Liver (tissue), 9 donors: Measurements from ENCODE around the gene SIT1. TPM values are rescaled to one million over a fixed set of nuclear protein-coding genes. Genes with fewer than 3 reads are reported as not detected.

Experiments
- DNase-seq: peaks from one replicate; pipeline ENCODE4 v3.0.0-alpha.2; 2017; ENCODE audit warnings: low spot score
- H3K27ac ChIP-seq, 2 donors: one replicate each; pipeline ENCODE4 v1.7.0; 2013; ENCODE audit warnings: inconsistent platforms in 2 of 2, low read length in 2 of 2, control low read depth in 1 of 2, low read depth in 1 of 2, mild to moderate bottlenecking in 1 of 2
- H3K27me3 ChIP-seq, 4 donors: one replicate each; pipeline versions ENCODE4 v1.6.1 to v1.7.0; 2013; ENCODE audit warnings: low read length in 3 of 4, inconsistent platforms in 1 of 4, mild to moderate bottlenecking in 1 of 4, moderate library complexity in 1 of 4; ENCODE audit not compliant: control insufficient read depth in 4 of 4, insufficient read depth in 4 of 4
- H3K36me3 ChIP-seq, 4 donors: one replicate each; pipeline versions ENCODE4 v1.6.1 to v1.7.0; 2013; ENCODE audit warnings: low read length in 3 of 4, mild to moderate bottlenecking in 3 of 4, low read depth in 1 of 4, moderate library complexity in 1 of 4; ENCODE audit not compliant: control insufficient read depth in 4 of 4, insufficient read depth in 3 of 4
- H3K4me1 ChIP-seq, 4 donors: one replicate each; pipeline versions ENCODE4 v1.6.1 to v1.7.0; 2013; ENCODE audit warnings: low read length in 3 of 4, mild to moderate bottlenecking in 3 of 4, moderate library complexity in 1 of 4; ENCODE audit not compliant: control insufficient read depth in 4 of 4, insufficient read depth in 4 of 4
- H3K4me3 ChIP-seq, 3 donors: one replicate each; pipeline versions ENCODE4 v1.6.1 to v1.7.0; 2013; ENCODE audit warnings: low read length in 3 of 3, control low read depth in 1 of 3, low read depth in 1 of 3, mild to moderate bottlenecking in 1 of 3
- H3K9ac ChIP-seq, 2 donors: one replicate each; pipeline ENCODE4 v1.7.0; 2013; ENCODE audit warnings: low read length in 2 of 2, mild to moderate bottlenecking in 2 of 2, moderate library complexity in 2 of 2, control low read depth in 1 of 2, low read depth in 1 of 2
- H3K9me3 ChIP-seq, 4 donors: one replicate each; pipeline versions ENCODE4 v1.6.1 to v1.7.0; 2013; ENCODE audit warnings: low read length in 3 of 4; ENCODE audit not compliant: control insufficient read depth in 4 of 4
- CTCF ChIP-seq: fragments of 150-350 bp; IDR thresholded peaks from 2 replicates; pipeline ENCODE4 v1.5.1; 2017; ENCODE audit warnings: improper control_type of control experiment, low read depth, low read length; ENCODE audit not compliant: missing input control
- EGR1 ChIP-seq, 2 donors: IDR thresholded peaks; 2 replicates each; pipeline ENCODE4 v1.6.1; 2016 to 2018; ENCODE audit warnings: antibody characterized with exemption in 2 of 2, low read depth in 2 of 2
- FOXA1 ChIP-seq: IDR thresholded peaks from 2 replicates; pipeline ENCODE4 v1.6.1; 2016; ENCODE audit warnings: antibody characterized with exemption
- FOXA2 ChIP-seq: IDR thresholded peaks from 2 replicates; pipeline ENCODE4 v1.6.1; 2016; ENCODE audit warnings: antibody characterized with exemption
- HNF4A ChIP-seq, 2 donors: conservative IDR thresholded peaks; 2 replicates each; pipeline ENCODE4 v1.6.1; 2016; ENCODE audit warnings: antibody characterized with exemption in 2 of 2, mild to moderate bottlenecking in 2 of 2
- HNF4G ChIP-seq: IDR thresholded peaks from 2 replicates; pipeline ENCODE4 v1.6.1; 2016; ENCODE audit warnings: antibody characterized with exemption
- JUND ChIP-seq, 2 donors: IDR thresholded peaks; 2 replicates each; pipeline ENCODE4 v1.6.1; 2016; ENCODE audit warnings: antibody characterized with exemption in 2 of 2
- NR2F2 ChIP-seq: IDR thresholded peaks from 2 replicates; pipeline ENCODE4 v1.6.1; 2016; ENCODE audit warnings: antibody characterized with exemption
- RAD21 ChIP-seq, 2 donors: IDR thresholded peaks; 2 replicates each; pipeline ENCODE4 v1.6.1; 2016; ENCODE audit warnings: antibody characterized with exemption in 2 of 2, mild to moderate bottlenecking in 2 of 2
- SP1 ChIP-seq: IDR thresholded peaks from 2 replicates; pipeline ENCODE4 v1.6.1; 2018; ENCODE audit warnings: antibody characterized with exemption, mild to moderate bottlenecking
- TAF1 ChIP-seq: conservative IDR thresholded peaks from 2 replicates; pipeline ENCODE4 v1.6.1; 2016; ENCODE audit warnings: antibody characterized with exemption, mild to moderate bottlenecking
- YY1 ChIP-seq: IDR thresholded peaks from 2 replicates; pipeline ENCODE4 v1.6.1; 2016; ENCODE audit warnings: antibody characterized with exemption, mild to moderate bottlenecking
- WGBS: extraction: QIAGEN DNeasy Blood & Tissue Kit; methylation state at CpG from one replicate; pipeline ENCODE4 v1.1.7; 2013; 5-methylcytosine and 5-hydroxymethylcytosine counted together
- polyA plus RNA-seq, 2 donors: library from polyadenylated mRNA; stranded (reverse) in 1 of 2; unstranded in 1 of 2; fragments of 200-250 nt in 1 of 2; fragments of >200 nt in 1 of 2; fragmentation: Nextera tagmentation in 1 of 2; extraction: Ambion mirVana in 1 of 2; gene quantifications; one replicate each; pipeline versions ENCODE4 v1.2.1 to v1.2.3, GENCODE V29; 2013 to 2015
- total RNA-seq, 2 donors: library from RNA; depleted of rRNA; stranded (reverse); fragments of >200 nt; gene quantifications; one replicate each; pipeline ENCODE4 v1.2.3, GENCODE V29; 2014
- donor health status: healthy.
- donor health status: healthy.
- donor health status: healthy.
- donor health status: healthy.
- donor health status: healthy.

The SIT1 gene
- total and polyA plus RNA-seq, 4 donors: 0.17 to 1.1 (median 0.34) TPM

DNA sequence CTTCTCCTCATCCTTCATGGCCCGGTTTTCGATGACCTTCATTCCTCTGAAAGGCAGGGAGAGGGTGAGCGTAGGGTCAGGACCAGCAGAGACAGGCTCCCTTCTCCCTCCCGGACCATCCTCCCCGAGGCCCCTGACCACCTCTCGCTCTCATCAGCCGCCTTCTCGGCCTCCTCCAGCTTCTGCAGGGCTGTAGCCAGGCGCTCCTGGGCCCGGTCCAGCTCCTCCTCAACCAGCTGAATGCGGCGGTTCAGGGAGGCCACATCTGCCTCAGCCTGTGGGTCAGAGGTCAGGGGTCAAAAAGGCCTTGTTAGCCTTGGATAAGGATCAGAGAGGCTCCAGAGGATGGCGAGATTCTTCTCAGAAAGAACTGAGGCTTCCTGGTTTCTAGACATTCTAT lies 34.8 kb upstream of the SIT1 start:
- peak; percentile 71 for TF ChIP-seq NR2F2
- no peak for TF ChIP-seq JUND (IDR thresholded peaks at IDR 0.05)
- H3K9ac ChIP-seq: no peak overlapping the region
- no peak for DNase-seq
- H3K27me3 ChIP-seq: no peaks in the 10 kb centered on the region
- no peak overlapping the region for H3K27ac ChIP-seq
- 77% methylated on average over 13 of the region's 13 CpGs for WGBS
- H3K36me3 ChIP-seq: peaks cover 0 to 2% (median 0%) of the 10 kb centered on the region in 4 donors
- peaks cover 0 to 4% (median 2%) of the 10 kb centered on the region in 4 donors for H3K4me1 ChIP-seq
- no peak overlapping the region for H3K4me3 ChIP-seq
- H3K9me3 ChIP-seq: no peaks in the 10 kb centered on the region

GRCh38 chr9:35684921-35685320 lies 34.2 kb upstream of the SIT1 start:
- Histone ChIP-seq H3K9me3 (no peaks in the 10 kb centered on the region), H3K27me3 (no peaks in the 10 kb centered on the region), H3K36me3 (peaks cover 0 to 2% (median 0%) of the 10 kb centered on the region in 4 donors), H3K9ac (no peak overlapping the region), H3K27ac (no peak overlapping the region), H3K4me3 (no peak overlapping the region), H3K4me1 (no peaks in the 10 kb centered on the region)
- TF ChIP-seq EGR1 (IDR thresholded peaks at IDR 0.05; ENCODE audit: low read depth in 2 of 2): no peak
- no peak for TF ChIP-seq TAF1
- no peak for TF ChIP-seq YY1
- TF ChIP-seq HNF4A (conservative IDR thresholded peaks at IDR 0.05): no peak
- WGBS: 93% methylated on average over 10 of the region's 10 CpGs
- no peak for DNase-seq

DNA sequence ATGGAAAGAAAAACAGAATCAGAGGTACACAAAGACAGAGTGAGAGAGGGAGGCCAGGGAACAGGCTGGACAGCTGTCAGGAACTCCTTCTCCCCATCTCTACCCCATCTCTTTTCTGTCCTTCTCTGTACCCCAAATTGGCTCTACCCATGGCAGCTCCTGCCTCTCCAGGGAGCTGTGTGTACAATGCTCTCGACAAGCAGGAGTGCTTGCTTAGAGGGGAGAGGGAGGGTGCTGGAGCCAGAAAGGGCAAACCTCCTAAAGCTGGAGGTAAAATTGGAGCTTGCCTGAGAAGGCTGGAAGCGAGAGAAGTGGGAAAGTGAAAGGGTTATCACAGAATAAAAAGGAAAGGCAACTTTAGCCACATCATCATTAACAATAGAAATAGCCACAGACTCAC lies 32.6 kb upstream of the SIT1 start:
- H3K9ac ChIP-seq: no peak overlapping the region
- H3K9me3 ChIP-seq: no peaks in the 10 kb centered on the region
- H3K27me3 ChIP-seq: no peaks in the 10 kb centered on the region
- 84% methylated on average over 2 of the region's 2 CpGs for WGBS
- TF ChIP-seq RAD21 (IDR thresholded peaks at IDR 0.05): no peak
- no peak for TF ChIP-seq EGR1 (IDR thresholded peaks at IDR 0.05; ENCODE audit: low read depth in 2 of 2)
- TF ChIP-seq HNF4G: no peak
- no peak for TF ChIP-seq HNF4A (conservative IDR thresholded peaks at IDR 0.05)
- no peak for TF ChIP-seq SP1
- no peak for TF ChIP-seq FOXA1
- no peak for TF ChIP-seq TAF1
- no peak for TF ChIP-seq FOXA2
- no peak for TF ChIP-seq JUND (IDR thresholded peaks at IDR 0.05)
- no peak for TF ChIP-seq CTCF
- H3K4me1 ChIP-seq: no peaks in the 10 kb centered on the region
- H3K4me3 ChIP-seq: no peak overlapping the region
- H3K27ac ChIP-seq: no peak overlapping the region
- DNase-seq: no peak
- H3K36me3 ChIP-seq: peaks cover 0 to 1% (median 0%) of the 10 kb centered on the region in 4 donors

DNA sequence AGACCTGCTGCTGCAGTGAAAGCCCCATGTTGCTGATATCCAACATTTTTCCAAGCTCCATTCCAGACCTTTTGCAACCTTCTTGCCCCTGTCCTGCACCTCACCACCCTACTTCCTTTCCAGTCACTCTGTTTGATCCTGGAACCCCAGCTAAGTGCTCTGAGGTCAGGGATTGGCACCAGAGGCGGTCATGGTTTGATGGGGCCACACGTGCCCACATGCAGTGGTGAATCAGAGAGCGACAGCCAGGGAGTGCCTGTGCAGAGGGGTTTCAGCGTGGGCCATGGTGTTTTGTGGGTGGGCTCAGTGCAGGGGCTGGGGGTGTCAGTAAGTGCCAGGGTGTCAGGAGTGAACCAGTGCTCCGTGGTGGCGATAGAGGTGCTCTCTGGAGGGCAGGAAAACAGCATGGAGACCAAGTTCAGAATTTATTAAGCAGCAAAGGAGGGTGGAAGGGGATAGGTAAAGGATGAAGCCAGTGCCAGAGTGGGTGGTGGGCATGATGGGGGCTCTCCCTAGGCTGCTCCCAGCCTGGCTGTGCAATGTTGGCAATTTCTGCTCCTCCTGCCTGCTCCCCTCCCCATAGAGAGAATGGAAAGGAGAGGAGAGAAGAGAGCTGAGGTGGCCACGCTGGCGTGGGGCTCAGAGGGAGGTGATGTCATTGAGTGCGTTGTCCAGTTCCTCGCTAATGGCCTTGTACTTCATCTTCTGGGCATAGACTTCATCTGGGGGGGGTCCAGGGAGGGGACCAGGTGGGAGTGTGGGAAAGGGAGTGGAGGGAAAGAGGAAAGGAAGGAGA lies 32.0 kb upstream of the SIT1 start:
- Histone ChIP-seq H3K36me3 (no peaks in the 10 kb centered on the region), H3K9ac (no peak overlapping the region), H3K27ac (no peak overlapping the region), H3K27me3 (no peaks in the 10 kb centered on the region), H3K9me3 (no peaks in the 10 kb centered on the region), H3K4me3 (no peak overlapping the region), H3K4me1 (no peaks in the 10 kb centered on the region)
- TF ChIP-seq NR2F2: no peak
- no peak for DNase-seq
- WGBS: 94% methylated on average over 10 of the region's 10 CpGs
